AG09319 (cell line): ENCODE measurements around the gene ZC3H11A.

Source experiments
- DNase-seq: peaks from one replicate; pipeline ENCODE4 v3.0.0-alpha.2; 2010; ENCODE audit warnings: low read depth; ENCODE audit errors: extremely low read depth
- TF ChIP-seq, protein P1 (sequence below): IDR thresholded peaks from 2 replicates; pipeline ENCODE4 v1.5.1; 2011; ENCODE audit warnings: low read depth, mild to moderate bottlenecking, inconsistent platforms, low read length, moderate library complexity

The ZC3H11A gene

DNA sequence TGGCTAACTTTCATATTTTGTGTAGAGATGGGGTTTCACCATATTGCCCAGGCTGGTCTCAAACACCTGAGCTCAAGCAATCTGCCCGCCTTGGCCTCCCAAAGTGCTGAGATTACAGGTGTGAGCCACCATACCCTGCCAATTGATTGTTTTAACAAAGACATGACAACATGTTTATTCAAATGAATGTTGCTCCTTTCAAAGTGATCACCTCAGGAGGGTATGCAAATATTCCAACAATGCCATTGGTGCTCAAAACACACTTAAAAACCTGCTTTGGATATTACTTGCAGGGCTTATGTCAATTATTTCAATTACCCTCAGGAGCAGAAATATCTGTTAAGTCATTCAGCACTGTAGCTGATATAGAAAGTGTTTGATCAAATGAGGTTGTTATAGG is 22.6 kb upstream of the ZC3H11A start:
- DNase-seq: no peak
- TF ChIP-seq, protein P1, sequence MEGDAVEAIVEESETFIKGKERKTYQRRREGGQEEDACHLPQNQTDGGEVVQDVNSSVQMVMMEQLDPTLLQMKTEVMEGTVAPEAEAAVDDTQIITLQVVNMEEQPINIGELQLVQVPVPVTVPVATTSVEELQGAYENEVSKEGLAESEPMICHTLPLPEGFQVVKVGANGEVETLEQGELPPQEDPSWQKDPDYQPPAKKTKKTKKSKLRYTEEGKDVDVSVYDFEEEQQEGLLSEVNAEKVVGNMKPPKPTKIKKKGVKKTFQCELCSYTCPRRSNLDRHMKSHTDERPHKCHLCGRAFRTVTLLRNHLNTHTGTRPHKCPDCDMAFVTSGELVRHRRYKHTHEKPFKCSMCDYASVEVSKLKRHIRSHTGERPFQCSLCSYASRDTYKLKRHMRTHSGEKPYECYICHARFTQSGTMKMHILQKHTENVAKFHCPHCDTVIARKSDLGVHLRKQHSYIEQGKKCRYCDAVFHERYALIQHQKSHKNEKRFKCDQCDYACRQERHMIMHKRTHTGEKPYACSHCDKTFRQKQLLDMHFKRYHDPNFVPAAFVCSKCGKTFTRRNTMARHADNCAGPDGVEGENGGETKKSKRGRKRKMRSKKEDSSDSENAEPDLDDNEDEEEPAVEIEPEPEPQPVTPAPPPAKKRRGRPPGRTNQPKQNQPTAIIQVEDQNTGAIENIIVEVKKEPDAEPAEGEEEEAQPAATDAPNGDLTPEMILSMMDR: no peak

DNA sequence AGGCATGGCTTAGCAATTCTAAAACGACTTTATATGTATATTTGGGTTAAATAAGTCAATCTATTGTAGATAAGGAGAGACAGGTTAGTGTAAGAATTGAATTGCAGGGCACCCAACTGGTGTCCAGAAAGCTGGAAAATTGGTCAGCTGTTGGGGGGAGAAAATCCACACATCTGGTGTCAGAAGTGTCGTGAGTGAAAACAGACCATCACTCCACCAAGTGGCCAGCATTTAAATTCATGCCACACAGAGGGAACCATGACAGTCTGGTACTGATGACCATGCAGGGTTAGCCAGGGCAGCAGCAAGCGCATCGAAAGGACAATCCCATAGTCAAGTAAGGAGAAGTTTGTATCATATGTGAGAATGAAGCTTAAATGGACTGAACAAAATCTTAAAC is 18.8 kb upstream of the ZC3H11A start:
- TF ChIP-seq, protein P1: no peak
- DNase-seq: no peak

DNA sequence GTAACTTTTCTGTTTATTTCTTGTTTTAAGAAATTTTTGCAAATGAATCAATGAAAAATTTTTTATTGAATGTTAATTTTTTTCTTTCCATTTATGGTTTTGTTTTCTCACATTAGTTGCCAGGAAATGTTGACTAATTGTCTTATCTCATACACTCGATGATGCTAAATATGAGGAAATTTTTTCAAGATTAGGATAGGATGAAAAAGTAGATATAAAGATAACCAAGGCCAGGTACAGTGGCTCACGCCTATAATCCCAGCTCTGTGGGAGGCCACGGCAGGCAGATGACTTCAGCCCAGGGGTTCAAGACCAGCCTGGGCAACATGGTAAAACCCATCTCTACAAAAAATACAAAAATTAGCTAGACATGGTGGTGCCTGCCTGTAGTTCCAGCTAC is 17.8 kb upstream of the ZC3H11A start:
- TF ChIP-seq, protein P1: no peak
- DNase-seq: no peak

DNA sequence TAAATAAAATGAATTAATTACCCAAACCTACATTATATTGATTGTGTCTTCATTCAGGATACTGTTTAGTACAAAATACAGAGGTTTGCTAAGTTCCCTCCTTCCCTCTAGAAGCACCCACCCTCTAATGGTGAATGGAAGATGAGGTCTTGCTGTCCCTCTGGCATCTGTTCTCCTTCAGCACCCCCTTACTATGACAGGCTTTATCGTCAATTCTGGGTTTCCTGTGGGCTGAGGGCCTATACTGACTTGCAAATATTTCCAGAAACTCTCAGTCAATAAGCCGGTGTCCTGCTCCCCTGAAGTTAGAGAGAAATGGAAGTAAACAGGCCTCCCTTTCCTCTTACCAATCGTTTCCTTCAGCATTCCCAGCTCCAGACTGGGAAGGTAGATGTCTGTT is 17.3 kb upstream of the ZC3H11A start:
- TF ChIP-seq, protein P1: no peak
- no peak for DNase-seq

DNA sequence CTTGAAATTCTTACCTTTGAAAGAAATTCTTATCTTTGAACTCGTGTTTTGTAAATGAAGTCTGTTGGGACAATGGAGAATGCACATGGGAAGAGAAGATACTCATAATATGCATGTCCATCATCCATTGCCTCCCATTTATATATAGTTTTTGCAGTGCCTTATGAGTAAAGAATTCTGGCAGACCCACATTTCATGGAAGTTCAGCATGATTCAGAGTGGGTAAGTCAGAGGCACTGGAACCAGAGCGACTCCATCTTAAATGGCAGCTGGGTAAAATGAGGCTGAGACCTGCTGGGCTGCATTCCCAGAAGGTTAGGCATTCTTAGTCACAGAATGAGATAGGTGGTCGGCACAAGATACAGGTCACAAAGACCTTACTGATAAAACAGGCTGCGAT is 16.6 kb upstream of the ZC3H11A start:
- DNase-seq: no peak
- TF ChIP-seq, protein P1: no peak

DNA sequence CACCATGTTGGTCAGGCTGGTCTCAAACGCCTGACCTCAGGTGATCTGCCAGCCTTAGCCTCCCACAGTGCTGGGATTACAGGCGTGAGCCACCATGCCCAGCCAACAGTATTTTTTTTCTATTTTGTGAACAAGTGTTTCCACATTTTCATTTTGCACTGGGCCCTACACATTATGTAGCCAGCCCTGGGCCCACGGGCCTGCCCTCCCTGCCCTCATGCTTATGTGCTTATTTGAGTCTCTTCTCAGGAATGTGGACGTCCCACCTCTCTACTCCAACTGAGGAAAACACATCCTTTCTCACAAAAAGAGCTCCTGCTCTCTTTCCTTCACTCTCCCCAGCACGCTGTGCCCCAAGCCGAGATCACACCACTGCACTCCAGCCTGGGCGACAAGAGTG is 13.5 kb upstream of the ZC3H11A start:
- TF ChIP-seq, protein P1: no peak
- no peak for DNase-seq

DNA sequence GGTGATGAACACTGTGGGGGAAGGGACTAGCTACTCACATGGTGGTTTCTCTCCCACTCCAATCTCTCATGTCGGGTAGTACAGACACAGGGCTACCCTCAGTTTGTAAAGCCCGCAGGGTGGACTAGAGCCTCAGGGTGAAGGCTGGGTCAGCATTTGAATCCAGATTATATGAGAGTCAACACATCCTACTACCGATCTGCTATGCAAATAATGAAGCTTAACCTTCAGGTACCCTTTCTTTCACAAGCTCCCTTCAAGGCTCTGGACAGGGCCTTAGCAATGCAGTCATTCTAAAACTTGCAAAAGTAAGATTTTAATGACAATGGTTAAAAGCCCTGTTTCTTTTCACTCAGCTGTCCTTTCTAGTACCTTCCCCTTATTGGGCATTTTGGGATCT is 5.5 kb upstream of the ZC3H11A start:
- no peak for DNase-seq
- TF ChIP-seq, protein P1: no peak
